Memory B cell (primary cell): Measurements from ENCODE around the gene DENND1A.
"Not testable (repeated sequence)": the region's sequence is repeated elsewhere in the genome, so short reads cannot be mapped to it uniquely, and the experiment has no call there.

Experiments used
- ATAC-seq: fragments of 150-1000 bp; cut with Tn5 transposase; 2 replicates; pipeline ENCODE4 v1.10.0; 2021; ENCODE audit warnings: low read depth, mild to moderate bottlenecking, moderate library complexity
- DNase-seq, 2 donors: peaks; one replicate each; pipeline ENCODE4 v3.0.0; 2022; ENCODE audit warnings: low spot score in 2 of 2
- H3K27ac Mint-ChIP-seq: one replicate; pipeline ENCODE4 v1.8.0; 2022; ENCODE audit warnings: mild to moderate bottlenecking, moderate library complexity, mixed read lengths
- H3K27me3 Mint-ChIP-seq: one replicate; pipeline ENCODE4 v1.8.0; 2022; ENCODE audit warnings: mixed read lengths
- H3K36me3 Mint-ChIP-seq: one replicate; pipeline ENCODE4 v1.8.0; 2022; ENCODE audit warnings: mild to moderate bottlenecking, mixed read lengths
- H3K4me1 Mint-ChIP-seq: one replicate; pipeline ENCODE4 v1.8.0; 2022; ENCODE audit warnings: mixed read lengths
- H3K4me3 Mint-ChIP-seq: one replicate; pipeline ENCODE4 v1.8.0; 2022; ENCODE audit warnings: mild to moderate bottlenecking, moderate library complexity, mixed read lengths
- H3K9me3 Mint-ChIP-seq: one replicate; pipeline ENCODE4 v1.8.0; 2022; ENCODE audit warnings: mixed read lengths

The DENND1A gene

DNA sequence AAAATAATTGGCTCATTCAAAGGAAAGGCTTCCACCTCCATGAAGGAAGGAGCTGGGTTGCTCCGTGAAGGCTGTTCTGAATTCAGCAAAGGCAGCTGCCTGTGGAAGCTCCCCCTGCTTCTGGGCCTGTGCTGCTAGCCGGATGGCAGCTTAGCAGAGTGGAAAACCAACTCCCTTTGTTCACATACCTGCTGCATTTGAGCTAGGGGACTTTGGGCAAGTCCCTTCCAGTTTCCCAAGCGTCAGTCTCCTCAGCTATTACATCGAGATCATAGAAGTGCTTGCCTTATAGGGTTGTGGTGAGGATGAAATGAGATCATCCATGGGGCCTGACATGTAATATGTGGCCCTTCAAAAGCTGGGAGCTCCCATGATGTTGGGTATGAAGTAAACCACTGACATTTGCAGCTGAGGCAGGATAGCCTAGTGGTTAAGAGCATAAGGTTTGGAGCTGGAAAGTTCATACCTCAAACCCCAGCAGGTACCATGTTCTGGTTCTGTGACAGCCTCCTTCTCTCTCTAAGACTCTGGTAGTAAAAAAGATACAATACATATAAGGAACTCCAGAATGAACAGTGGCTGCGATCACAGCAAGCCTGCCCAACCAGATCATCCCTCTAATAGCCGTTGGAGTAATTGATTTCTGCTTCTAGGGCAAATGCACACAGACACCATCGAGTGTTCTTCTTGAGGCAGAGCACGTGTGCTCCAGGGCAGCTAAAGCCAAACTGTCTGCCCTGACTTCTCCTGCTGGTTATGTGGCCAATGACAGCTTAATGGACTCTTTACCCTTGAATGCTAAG is 11.0 kb upstream of the DENND1A start:
- no peak for DNase-seq
- no peaks in the 10 kb centered on the region for H3K4me1 Mint-ChIP-seq
- ATAC-seq: no peak
- H3K27me3 Mint-ChIP-seq: peaks cover 6% of the 10 kb centered on the region
- H3K36me3 Mint-ChIP-seq: peaks cover 3% of the 10 kb centered on the region
- H3K27ac Mint-ChIP-seq: no peak overlapping the region
- H3K4me3 Mint-ChIP-seq: no peak overlapping the region
- H3K9me3 Mint-ChIP-seq: peaks cover 5% of the 10 kb centered on the region

DNA sequence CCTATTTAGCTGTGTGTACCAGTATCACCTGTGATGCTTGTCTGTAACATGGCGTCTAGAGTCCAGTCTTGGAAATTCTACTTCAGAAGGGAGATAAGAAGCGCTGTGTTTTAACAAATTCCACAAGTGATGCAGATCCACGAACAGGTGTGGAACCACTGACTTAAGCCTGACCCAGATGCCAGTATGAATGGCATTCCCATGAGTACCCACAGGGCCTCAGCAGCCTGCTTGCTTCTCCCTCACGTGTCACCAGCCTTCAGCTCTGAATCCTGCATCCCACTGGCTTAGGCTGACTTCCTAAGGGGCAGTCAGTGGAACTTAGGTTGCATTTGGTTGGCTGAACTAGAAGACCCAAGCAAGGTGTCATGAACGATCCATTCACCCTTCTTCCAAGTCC is 8.5 kb upstream of the DENND1A start:
- Mint-ChIP-seq H3K4me1 (no peaks in the 10 kb centered on the region), H3K9me3 (peaks cover 2% of the 10 kb centered on the region), H3K4me3 (no peak overlapping the region), H3K36me3 (no peaks in the 10 kb centered on the region), H3K27me3 (peaks cover 6% of the 10 kb centered on the region), H3K27ac (no peak overlapping the region)
- ATAC-seq: no peak
- no peak for DNase-seq

DNA sequence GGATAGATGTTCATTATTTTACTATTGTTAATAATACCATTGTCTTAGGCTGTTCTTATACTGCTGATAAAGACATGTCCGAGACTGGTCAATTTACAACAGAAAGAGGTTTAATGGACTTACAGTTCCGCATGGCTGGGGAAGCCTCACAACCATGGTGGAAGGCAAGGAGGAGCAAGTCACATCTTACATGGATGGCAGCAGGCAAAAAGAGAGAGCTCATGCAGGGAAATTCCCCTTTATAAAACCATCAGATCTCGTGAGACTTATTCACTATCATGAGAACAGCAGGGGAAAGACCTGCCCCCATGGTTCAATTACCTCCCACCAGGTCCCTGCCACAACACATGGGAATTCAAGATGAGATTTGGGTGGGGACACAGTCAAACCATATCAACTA is 6.6 kb upstream of the DENND1A start:
- H3K4me1 Mint-ChIP-seq, H3K9me3 Mint-ChIP-seq, H3K27me3 Mint-ChIP-seq, H3K36me3 Mint-ChIP-seq, DNase-seq, H3K4me3 Mint-ChIP-seq, H3K27ac Mint-ChIP-seq, ATAC-seq: not testable (repeated sequence)

DNA sequence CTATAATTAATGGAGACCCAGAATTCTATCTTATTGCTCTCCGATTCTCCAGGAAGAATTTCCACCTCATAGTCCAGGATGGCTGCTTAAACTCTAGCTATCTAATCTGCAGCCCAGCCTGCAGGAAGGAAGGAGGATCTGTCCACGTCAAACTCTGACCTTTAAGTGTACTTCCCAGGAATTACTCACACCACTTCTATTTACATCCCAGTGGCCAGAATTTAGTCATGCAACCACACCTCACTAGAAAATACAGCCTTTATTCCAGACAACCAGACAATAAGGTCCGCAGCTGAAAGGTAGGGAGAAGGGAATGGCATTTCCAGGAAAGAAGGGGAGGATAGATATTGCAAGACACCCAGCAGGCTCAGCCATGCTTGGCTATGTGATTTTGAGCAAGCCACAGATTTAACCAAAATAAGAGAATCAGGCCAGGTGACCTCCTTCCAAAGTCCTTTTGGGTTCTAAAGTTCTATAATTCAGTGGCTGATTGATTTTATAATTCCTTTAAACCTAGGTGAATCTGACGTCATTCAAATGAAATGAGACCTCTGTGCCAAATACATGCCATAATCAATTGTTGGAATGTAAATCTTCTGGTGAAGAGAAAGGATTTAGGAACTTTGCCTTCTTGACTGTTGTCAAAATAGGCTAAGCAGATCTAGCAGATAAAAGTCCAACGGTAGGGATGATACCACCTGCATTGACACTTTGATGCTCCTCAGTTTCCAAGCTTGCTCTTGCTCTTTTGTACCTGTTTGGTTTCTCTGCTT is 3.7 kb upstream of the DENND1A start:
- DNase-seq (no peak), ATAC-seq (no peak)
- Mint-ChIP-seq H3K27me3 (peaks cover 1% of the 10 kb centered on the region), H3K9me3 (peaks cover 2% of the 10 kb centered on the region), H3K27ac (no peak overlapping the region), H3K36me3 (no peaks in the 10 kb centered on the region), H3K4me3 (no peak overlapping the region), H3K4me1 (peaks cover 16% of the 10 kb centered on the region)

DNA sequence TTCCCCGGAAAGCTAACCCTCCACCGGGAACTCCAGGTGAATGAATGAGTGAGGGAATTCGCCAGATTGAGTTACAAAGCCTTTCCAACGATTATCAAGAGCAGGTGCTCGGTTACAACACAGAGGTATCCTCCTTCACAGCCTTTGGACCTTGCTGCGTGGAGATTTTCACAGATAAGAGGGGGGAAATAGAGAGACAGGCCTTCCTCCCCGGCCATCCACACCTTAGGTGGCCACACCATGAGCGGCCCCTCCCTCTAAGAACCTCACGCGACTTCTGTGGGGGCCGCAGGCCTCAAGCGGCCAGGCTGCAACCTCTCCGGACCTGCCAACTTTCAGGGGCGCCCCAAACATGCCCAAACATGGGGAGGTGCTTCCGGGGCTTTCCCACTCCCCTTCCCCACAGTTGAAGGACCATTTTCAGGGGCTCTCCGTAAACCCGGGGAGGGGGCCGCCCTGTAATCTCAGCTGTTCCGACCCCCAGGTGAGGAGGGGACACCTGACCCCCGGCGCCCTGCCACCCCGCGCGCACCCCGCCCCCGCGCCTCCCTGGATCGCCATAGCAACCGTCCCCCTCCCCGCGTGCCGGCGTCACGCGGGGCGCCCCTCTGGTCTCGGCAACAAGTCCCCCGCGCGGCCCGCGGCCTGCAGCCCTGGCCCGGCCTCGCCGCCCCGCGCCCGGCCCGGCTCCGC is 603 bp downstream of the DENND1A start:
- H3K9me3 Mint-ChIP-seq: no peaks in the 10 kb centered on the region
- ATAC-seq (no peak), DNase-seq (peak; percentile 10 to 26)
- H3K4me1 Mint-ChIP-seq: peaks cover 36% of the 10 kb centered on the region
- H3K36me3 Mint-ChIP-seq: peaks cover 3% of the 10 kb centered on the region
- H3K4me3 Mint-ChIP-seq: peak overlapping the region; percentile 84
- no peaks in the 10 kb centered on the region for H3K27me3 Mint-ChIP-seq
- H3K27ac Mint-ChIP-seq: peak overlapping the region; percentile 79

DNA sequence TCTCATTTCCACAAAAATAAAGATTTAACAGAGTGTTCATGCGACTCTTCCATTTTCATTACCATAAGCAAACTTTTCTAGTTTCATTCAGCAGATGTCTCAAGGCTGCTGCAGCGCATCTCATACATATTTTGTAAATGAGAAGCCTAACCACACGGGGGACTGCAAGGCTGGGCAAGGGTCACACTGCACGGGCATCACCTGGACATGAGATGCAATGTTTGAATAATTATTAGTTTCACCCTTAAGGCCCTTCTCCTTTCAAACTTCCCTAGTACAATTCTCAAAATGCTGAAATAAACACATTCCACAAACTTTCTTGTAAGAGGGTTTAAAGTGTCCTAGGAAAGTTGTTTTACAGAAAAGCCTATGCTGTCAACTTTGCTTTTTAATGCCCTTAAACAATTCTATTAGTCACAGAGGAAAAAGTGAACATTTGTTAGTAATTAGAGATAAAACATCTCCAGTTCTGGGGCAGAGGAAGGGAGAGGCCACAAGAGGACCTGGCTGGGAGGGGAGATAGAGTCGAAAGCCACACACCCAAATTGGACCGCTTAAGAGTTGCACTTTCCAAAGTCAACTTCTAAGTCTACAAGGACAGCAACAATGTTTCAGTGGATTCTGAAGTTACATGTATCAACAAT is 1.3 kb downstream of the DENND1A start:
- ATAC-seq (no peak), DNase-seq (no peak)
- H3K9me3 Mint-ChIP-seq: peaks cover 2% of the 10 kb centered on the region
- H3K4me1 Mint-ChIP-seq: peaks cover 36% of the 10 kb centered on the region
- H3K4me3 Mint-ChIP-seq: peak overlapping the region; percentile 84
- H3K27me3 Mint-ChIP-seq: no peaks in the 10 kb centered on the region
- H3K27ac Mint-ChIP-seq: peak overlapping the region; percentile 79
- H3K36me3 Mint-ChIP-seq: peaks cover 3% of the 10 kb centered on the region

DNA sequence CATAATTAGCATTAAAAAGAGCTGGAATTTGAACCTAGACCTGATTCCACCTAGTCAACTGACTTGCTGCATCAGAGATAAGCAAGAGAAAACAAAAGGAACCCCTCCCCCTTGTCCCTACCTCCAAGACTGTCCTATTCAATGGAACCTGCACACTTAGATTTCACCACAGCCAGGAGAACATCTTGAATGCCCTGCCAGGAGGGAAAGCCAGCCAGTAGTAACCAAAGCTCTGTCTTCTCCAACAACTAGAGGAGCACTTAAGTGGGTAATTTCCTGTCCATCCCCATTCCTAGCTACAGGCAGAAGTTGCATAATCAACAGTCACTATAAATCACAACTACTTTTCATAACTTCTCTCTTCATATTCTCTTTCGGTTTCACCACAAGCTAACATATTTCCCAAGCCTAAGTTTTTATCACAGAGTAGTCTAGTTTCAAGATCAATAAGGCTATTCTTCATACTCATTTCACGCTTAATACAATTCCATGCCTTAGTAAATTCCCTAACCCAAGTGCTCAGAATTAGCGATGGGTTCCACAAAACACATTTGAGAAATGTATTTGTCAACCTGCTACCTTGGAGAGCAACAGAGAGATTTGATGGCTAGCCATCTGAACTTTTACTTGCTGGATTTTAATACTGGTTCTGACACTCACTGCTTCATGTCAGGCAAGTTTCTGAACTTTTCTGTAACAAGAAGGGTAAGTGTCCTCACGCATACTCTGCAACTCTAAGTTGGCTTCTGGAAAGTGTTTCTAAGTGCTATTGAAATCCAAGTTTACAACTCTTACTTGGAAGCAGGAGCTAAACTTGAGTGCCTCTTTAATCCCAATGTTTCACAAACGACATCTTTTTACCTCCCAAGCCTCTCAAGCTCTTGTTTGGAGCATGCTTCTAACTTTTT is 2.0 kb downstream of the DENND1A start:
- Mint-ChIP-seq H3K4me1 (peaks cover 38% of the 10 kb centered on the region), H3K36me3 (peaks cover 5% of the 10 kb centered on the region), H3K27me3 (no peaks in the 10 kb centered on the region), H3K27ac (peak overlapping the region; percentile 28), H3K4me3 (peak overlapping the region; percentile 84), H3K9me3 (peaks cover 4% of the 10 kb centered on the region)
- DNase-seq: no peak
- no peak for ATAC-seq

DNA sequence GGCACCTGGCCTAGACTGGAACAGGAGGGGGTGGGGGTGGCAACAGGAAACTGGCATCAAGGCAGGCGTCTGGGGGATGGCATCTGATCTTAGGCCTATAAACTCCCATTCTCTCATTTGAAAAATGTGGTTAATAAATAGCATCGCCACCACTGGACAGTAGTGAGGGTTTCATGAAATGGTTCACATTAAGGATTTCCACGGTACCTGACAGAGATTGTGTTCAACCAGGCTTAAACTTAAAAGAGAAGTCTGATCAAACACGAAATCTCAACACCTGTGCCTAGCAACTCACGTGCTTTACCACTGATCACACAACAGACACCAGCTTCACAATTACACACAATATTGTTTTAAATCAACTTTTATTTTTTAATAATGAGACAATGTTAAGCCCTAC is 3.0 kb downstream of the DENND1A start:
- Mint-ChIP-seq H3K9me3 (peaks cover 4% of the 10 kb centered on the region), H3K4me3 (no peak overlapping the region), H3K36me3 (peaks cover 5% of the 10 kb centered on the region), H3K27me3 (no peaks in the 10 kb centered on the region), H3K4me1 (peaks cover 38% of the 10 kb centered on the region), H3K27ac (no peak overlapping the region)
- DNase-seq (no peak), ATAC-seq (no peak)

DNA sequence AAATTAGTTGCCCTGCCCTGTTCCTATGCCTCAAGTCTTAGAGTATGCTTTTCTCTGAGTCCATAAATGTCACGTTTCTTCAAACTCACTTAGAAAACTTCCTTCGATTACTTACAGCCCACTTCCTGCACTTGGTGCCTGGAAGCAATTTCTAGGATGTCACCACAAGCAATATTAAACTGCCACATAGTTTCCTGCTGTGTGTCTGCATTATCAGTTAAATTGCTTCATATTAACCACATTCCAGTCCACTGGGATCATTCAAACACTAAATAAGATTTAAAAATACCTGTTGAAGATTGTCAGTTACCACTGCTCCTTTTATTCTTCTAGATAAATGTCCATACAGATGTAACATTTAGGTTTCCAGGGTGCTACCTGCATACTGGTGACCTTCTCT is 4.1 kb downstream of the DENND1A start:
- H3K27ac Mint-ChIP-seq: no peak overlapping the region
- H3K9me3 Mint-ChIP-seq: peaks cover 4% of the 10 kb centered on the region
- no peak overlapping the region for H3K4me3 Mint-ChIP-seq
- DNase-seq (no peak), ATAC-seq (no peak)
- no peaks in the 10 kb centered on the region for H3K27me3 Mint-ChIP-seq
- H3K36me3 Mint-ChIP-seq: peaks cover 5% of the 10 kb centered on the region
- H3K4me1 Mint-ChIP-seq: peaks cover 40% of the 10 kb centered on the region

DNA sequence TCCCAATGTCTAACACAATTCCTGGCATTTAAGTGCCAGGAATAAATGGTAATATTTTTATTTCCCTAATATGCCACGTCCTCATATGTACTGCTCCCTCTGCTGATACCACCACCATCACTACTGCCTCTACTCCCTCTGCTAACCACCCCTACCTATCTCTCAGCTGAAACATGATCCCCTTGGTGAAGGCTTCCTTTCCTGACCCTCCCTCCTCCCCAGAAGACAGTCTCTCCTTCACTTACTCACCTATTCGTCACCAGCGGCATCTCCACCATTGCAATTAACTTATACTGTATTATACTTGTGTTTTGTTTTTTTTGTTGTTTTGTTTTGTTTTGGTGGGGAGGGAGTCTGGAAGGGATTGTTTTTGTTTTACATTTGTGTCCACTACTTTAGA is 4.8 kb downstream of the DENND1A start:
- no peak for ATAC-seq
- Mint-ChIP-seq H3K4me3 (no peak overlapping the region), H3K4me1 (peaks cover 34% of the 10 kb centered on the region), H3K27ac (no peak overlapping the region), H3K27me3 (no peaks in the 10 kb centered on the region), H3K36me3 (peaks cover 5% of the 10 kb centered on the region), H3K9me3 (peaks cover 4% of the 10 kb centered on the region)
- no peak for DNase-seq

DNA sequence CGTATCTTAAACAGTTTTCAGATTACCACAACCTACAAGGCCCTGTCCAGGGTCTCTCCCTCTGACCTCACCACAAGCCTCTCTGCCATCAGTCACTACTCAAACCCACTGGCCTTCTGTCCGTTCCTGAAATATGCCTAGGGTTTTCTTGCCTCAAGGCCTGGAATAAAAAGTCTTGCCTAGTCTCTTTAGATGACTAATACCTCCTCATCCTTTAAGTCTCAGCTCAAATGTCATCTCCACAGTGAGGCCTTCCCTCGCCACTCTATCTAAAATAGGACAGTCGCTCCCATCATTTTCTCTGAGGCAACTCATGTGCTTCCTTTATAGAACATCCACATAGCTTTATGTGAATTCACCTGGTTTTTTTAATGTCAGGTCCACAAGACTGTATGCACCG is 5.2 kb downstream of the DENND1A start:
- Mint-ChIP-seq H3K9me3 (peaks cover 4% of the 10 kb centered on the region), H3K27me3 (no peaks in the 10 kb centered on the region), H3K27ac (no peak overlapping the region), H3K4me1 (peaks cover 34% of the 10 kb centered on the region), H3K4me3 (no peak overlapping the region), H3K36me3 (peaks cover 5% of the 10 kb centered on the region)
- ATAC-seq (no peak), DNase-seq (no peak)

DNA sequence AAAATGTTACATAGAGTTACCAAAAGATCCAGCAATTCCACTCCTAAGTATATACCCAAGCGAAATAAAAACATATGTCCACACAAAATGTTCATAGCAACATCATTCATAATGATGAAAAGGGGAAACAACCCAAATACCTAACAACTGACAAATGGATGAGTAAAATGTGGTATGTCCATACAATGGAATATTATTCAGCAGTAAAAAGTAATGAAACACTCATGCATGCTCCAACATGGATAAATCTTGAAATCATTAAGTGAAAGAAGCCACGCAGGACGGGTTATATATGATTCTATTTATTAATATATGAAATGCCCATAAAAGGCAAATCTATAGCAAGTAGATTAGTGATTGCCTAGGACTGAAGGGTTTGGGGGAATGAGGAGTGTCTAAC is 6.0 kb downstream of the DENND1A start:
- no peaks in the 10 kb centered on the region for H3K27me3 Mint-ChIP-seq
- peaks cover 30% of the 10 kb centered on the region for H3K4me1 Mint-ChIP-seq
- DNase-seq (no peak), ATAC-seq (no peak)
- H3K4me3 Mint-ChIP-seq: no peak overlapping the region
- peaks cover 4% of the 10 kb centered on the region for H3K9me3 Mint-ChIP-seq
- H3K27ac Mint-ChIP-seq: no peak overlapping the region
- H3K36me3 Mint-ChIP-seq: peaks cover 5% of the 10 kb centered on the region

DNA sequence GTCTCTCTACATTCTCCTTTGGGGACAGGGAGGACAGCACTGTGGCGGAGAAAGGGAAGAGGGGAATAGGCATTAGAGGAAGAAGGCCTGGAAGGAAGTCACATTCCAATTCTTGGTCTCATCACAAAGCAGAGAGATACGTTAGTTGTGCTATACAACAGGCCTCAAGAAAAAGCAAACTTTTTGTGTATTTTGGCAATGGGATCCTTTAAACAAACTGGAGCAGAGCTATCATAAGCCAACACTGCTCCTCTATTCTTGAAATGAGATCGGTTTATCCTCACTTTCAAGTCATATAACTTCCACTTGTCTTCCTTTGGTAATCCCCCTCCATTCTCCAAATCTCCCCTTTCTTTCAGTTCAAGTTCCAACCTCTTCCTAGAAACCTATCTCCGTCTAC is 6.5 kb downstream of the DENND1A start:
- H3K27me3 Mint-ChIP-seq: no peaks in the 10 kb centered on the region
- H3K4me1 Mint-ChIP-seq: peaks cover 25% of the 10 kb centered on the region
- peaks cover 5% of the 10 kb centered on the region for H3K36me3 Mint-ChIP-seq
- ATAC-seq (no peak), DNase-seq (no peak)
- peaks cover 4% of the 10 kb centered on the region for H3K9me3 Mint-ChIP-seq
- H3K27ac Mint-ChIP-seq: no peak overlapping the region
- H3K4me3 Mint-ChIP-seq: no peak overlapping the region
